Measurements from ENCODE around the gene ACTR3C.
"Not testable (repeated sequence)": the region's sequence is repeated elsewhere in the genome, so short reads cannot be mapped to it uniquely, and the experiment has no call there.

GRCh38 chr7:150222083-150222972 lies 101.0 kb downstream of the ACTR3C start:
- not testable (repeated sequence) for TF ChIP-seq EGR1 (IDR thresholded peaks at IDR 0.05; ENCODE audit: borderline replicate concordance in 1 of 2, low read depth in 2 of 2, low read length in 2 of 2); CUX1 (IDR thresholded peaks at IDR 0.05; ENCODE audit: insufficient replicate concordance, low read depth, low read length); CBX5 (IDR thresholded peaks at IDR 0.05; ENCODE audit: low read depth); ASH2L (IDR thresholded peaks at IDR 0.05; ENCODE audit: borderline replicate concordance, low read depth); ESRRA (IDR thresholded peaks at IDR 0.05; ENCODE audit: low read length); NFIC (IDR thresholded peaks at IDR 0.05; ENCODE audit: low read depth, low read length); ZNF384 (IDR thresholded peaks at IDR 0.05; ENCODE audit: borderline replicate concordance, low read depth, low read length); CREM (IDR thresholded peaks at IDR 0.05; ENCODE audit: low read depth); SMAD1 (IDR thresholded peaks at IDR 0.05; ENCODE audit: low read depth, partially characterized antibody); MAX (IDR thresholded peaks at IDR 0.05; ENCODE audit: low read depth, low read length); CEBPZ (IDR thresholded peaks at IDR 0.05; ENCODE audit: low read depth, low read length); SIN3A (IDR thresholded peaks at IDR 0.05; ENCODE audit: low read depth, low read length); TAF1 (IDR thresholded peaks at IDR 0.05; ENCODE audit: borderline replicate concordance, low read depth, low read length); KDM1A (IDR thresholded peaks at IDR 0.05; ENCODE audit: borderline replicate concordance)
